Measurements from ENCODE around the gene ATP12A.

The ATP12A gene

GRCh38 chr13:24662195-24663088 is 17.8 kb upstream of the ATP12A start:
- H3K4me3 ChIP-seq (ENCODE audit: low read length), result no peak overlapping the region
- DNase-seq (ENCODE audit: low read depth), result no peak
- no peak for TF ChIP-seq CTCF (conservative IDR thresholded peaks at IDR 0.05; ENCODE audit: low read depth, low read length)

- no peak overlapping the region for H3K4me3 ChIP-seq (ENCODE audit: low read length)
- no peak for DNase-seq (ENCODE audit: low read depth)
- TF ChIP-seq CTCF (conservative IDR thresholded peaks at IDR 0.05; ENCODE audit: low read depth, low read length), result no peak
Measured at GRCh38 chr13:24663089-24663395, 17.2 kb upstream of the ATP12A start.

GRCh38 chr13:24663586-24663985 is 16.6 kb upstream of the ATP12A start:
- no peak for TF ChIP-seq CTCF (conservative IDR thresholded peaks at IDR 0.05; ENCODE audit: low read depth, low read length)
- no peak for DNase-seq (ENCODE audit: low read depth)
- H3K4me3 ChIP-seq (ENCODE audit: low read length), result no peak overlapping the region

GRCh38 chr13:24664726-24665409 is 15.3 kb upstream of the ATP12A start:
- H3K4me3 ChIP-seq (ENCODE audit: low read length), result no peak overlapping the region
- no peak for TF ChIP-seq CTCF (conservative IDR thresholded peaks at IDR 0.05; ENCODE audit: low read depth, low read length)
- DNase-seq (ENCODE audit: low read depth), result no peak

GRCh38 chr13:24668511-24668910 is 11.7 kb upstream of the ATP12A start:
- H3K4me3 ChIP-seq (ENCODE audit: low read length), result no peak overlapping the region
- no peak for DNase-seq (ENCODE audit: low read depth)
- TF ChIP-seq CTCF (conservative IDR thresholded peaks at IDR 0.05; ENCODE audit: low read depth, low read length), result no peak

- no peak for TF ChIP-seq CTCF (conservative IDR thresholded peaks at IDR 0.05; ENCODE audit: low read depth, low read length)
- DNase-seq (ENCODE audit: low read depth), result no peak
- H3K4me3 ChIP-seq (ENCODE audit: low read length), result no peak overlapping the region
Measured at GRCh38 chr13:24668955-24669582, 11.1 kb upstream of the ATP12A start.

All from retinal pigment epithelial cell (primary cell).